22Rv1 (cell line): ENCODE data around the gene STIM1.

Source experiments
- CTCF ChIP-seq: fragments of 450-650 bp; IDR thresholded peaks from 2 replicates; pipeline ENCODE4 v1.5.1; 2017; ENCODE audit warnings: mild to moderate bottlenecking
- ZFX ChIP-seq: fragments of 450-650 bp; IDR thresholded peaks from 2 replicates; pipeline ENCODE4 v1.6.1; 2017; ENCODE audit warnings: antibody characterized with exemption, borderline replicate concordance

- TF ChIP-seq CTCF (no peak), ZFX (no peak)
Observed at GRCh38 chr11:3947061-3947460, 91.6 kb downstream of the STIM1 start.
